Measurements from ENCODE around the gene KDELR3. TPM values are rescaled to one million over a fixed set of nuclear protein-coding genes. Genes with fewer than 3 reads are reported as not detected.

The KDELR3 gene
- total RNA-seq, 1 experiment from 2014 or later, result 15.5 TPM

GRCh38 chr22:38444783-38445182, 23.1 kb upstream of the KDELR3 start:
- no peak overlapping the region for H3K4me2 ChIP-seq

GRCh38 chr22:38446018-38446601, 21.8 kb upstream of the KDELR3 start:
- BruUV-seq (replicated peaks), result no TSS peak
- Histone ChIP-seq H3K4me2 (no peak overlapping the region), H4K20me1 (ENCODE audit: insufficient read depth) (no peaks in the 10 kb centered on the region), H3K4me1 (replicated peaks; ENCODE audit: insufficient read depth) (no peaks in the 10 kb centered on the region), H3K4me3 (no peak overlapping the region), H2AFZ (no peak overlapping the region), H3K79me2 (ENCODE audit: low read depth) (no peaks in the 10 kb centered on the region), H3K9me3 (ENCODE audit: insufficient read depth, low read depth) (no peaks in the 10 kb centered on the region), H3F3A (ENCODE audit: insufficient read depth, low read depth) (peaks cover 8% of the 10 kb centered on the region; the same call in 1 of the 2 replicates), H3K27ac (no peak overlapping the region), H3K27me3 (ENCODE audit: insufficient read depth, low read depth) (peaks cover 50% of the 10 kb centered on the region), H3K9me2 (ENCODE audit: insufficient read depth) (no peaks in the 10 kb centered on the region), H3K36me3 (ENCODE audit: low read depth) (no peaks in the 10 kb centered on the region)
- TF ChIP-seq CTCF (conservative IDR thresholded peaks at IDR 0.05) (no peak), EZH2 (IDR thresholded peaks at IDR 0.05; ENCODE audit: low read depth) (no peak)
- ChIA-PET CTCF (no interaction called here), POLR2A (ENCODE audit: unreplicated experiment) (no interaction called here)
- intact Hi-C loops (cut with micrococcal nuclease; ENCODE audit: unreplicated experiment), result no loop called here
- DNase-seq, result no peak

More at GRCh38 chr22:38444783-38445182, 23.1 kb upstream of the KDELR3 start:
- Histone ChIP-seq H4K20me1 (ENCODE audit: insufficient read depth) (no peaks in the 10 kb centered on the region), H3K4me3 (no peak overlapping the region), H3K9me3 (ENCODE audit: insufficient read depth, low read depth) (no peaks in the 10 kb centered on the region), H3F3A (ENCODE audit: insufficient read depth, low read depth) (peaks cover 8% of the 10 kb centered on the region; the same call in 1 of the 2 replicates), H3K9me2 (ENCODE audit: insufficient read depth) (no peaks in the 10 kb centered on the region), H2AFZ (no peak overlapping the region), H3K79me2 (ENCODE audit: low read depth) (no peaks in the 10 kb centered on the region), H3K27ac (no peak overlapping the region), H3K36me3 (ENCODE audit: low read depth) (no peaks in the 10 kb centered on the region), H3K4me1 (replicated peaks; ENCODE audit: insufficient read depth) (no peaks in the 10 kb centered on the region), H3K27me3 (ENCODE audit: insufficient read depth, low read depth) (peaks cover 44% of the 10 kb centered on the region)
- CTCF ChIA-PET, result no interaction called here
- no TSS peak for BruUV-seq (replicated peaks)
- TF ChIP-seq EZH2 (IDR thresholded peaks at IDR 0.05; ENCODE audit: low read depth), result no peak
- TF ChIP-seq CTCF (conservative IDR thresholded peaks at IDR 0.05), result no peak
- POLR2A ChIA-PET (ENCODE audit: unreplicated experiment), result no interaction called here
- intact Hi-C loops (cut with micrococcal nuclease; ENCODE audit: unreplicated experiment), result no loop called here
- DNase-seq, result no peak

DNA sequence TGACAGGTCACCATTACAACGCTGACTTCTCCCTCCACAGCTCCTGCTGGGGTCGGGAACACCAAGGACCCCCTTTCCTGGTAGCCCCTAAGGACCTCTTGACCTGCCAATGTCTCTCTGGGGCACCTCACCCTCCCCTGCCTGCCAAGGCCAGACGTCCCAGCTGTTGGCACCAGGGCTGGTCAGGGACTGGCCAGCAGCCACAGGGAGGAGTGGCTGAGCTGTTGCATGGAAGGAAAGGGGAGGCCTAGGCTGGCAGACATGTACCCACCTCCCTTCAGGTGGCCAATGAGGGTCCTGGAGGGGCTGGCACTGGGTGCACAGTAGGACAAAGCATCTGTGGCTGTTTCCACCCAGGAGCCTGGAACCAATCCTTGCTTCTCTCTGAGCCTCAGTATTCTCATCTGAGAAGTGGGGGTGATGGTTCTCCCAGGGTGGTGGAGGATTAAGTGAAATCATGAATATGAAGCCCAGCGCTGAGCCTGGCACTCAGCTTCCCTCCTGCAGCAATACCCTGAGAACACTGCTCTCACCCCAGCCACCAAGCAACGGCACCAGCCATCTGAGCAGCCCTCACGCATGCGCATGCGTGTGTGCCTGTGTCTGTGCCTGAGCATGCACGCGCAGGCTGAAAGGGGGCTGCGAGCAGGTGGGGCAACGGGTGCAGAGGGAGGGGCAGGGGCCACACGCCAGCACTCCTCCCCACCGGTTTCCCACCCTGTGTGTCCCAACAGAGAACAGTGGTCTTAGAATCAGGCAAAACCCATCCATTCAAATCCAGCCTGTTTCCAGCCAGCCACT, 18.8 kb upstream of the KDELR3 start:
- Histone ChIP-seq H3K4me3 (no peak overlapping the region), H3K27me3 (ENCODE audit: insufficient read depth, low read depth) (peaks cover 59% of the 10 kb centered on the region), H3K79me2 (ENCODE audit: low read depth) (no peaks in the 10 kb centered on the region), H3K36me3 (ENCODE audit: low read depth) (no peaks in the 10 kb centered on the region), H3K27ac (no peak overlapping the region), H3K4me2 (no peak overlapping the region), H3F3A (ENCODE audit: insufficient read depth, low read depth) (peaks cover 5% of the 10 kb centered on the region; the same call in 1 of the 2 replicates), H4K20me1 (ENCODE audit: insufficient read depth) (no peaks in the 10 kb centered on the region), H3K9me2 (ENCODE audit: insufficient read depth) (no peaks in the 10 kb centered on the region), H2AFZ (no peak overlapping the region), H3K9me3 (ENCODE audit: insufficient read depth, low read depth) (no peaks in the 10 kb centered on the region), H3K4me1 (replicated peaks; ENCODE audit: insufficient read depth) (no peaks in the 10 kb centered on the region)
- POLR2A ChIA-PET (ENCODE audit: unreplicated experiment), result no interaction called here
- no TSS peak for BruUV-seq (replicated peaks)
- CTCF ChIA-PET, result interaction anchor here (0.5 kb wide), 1 partner anchor 1515 kb away, joined by 4 read pairs; no protein-coding TSS in a partner anchor
- no peak for DNase-seq
- TF ChIP-seq EZH2 (IDR thresholded peaks at IDR 0.05; ENCODE audit: low read depth), result no peak
- TF ChIP-seq CTCF (conservative IDR thresholded peaks at IDR 0.05), result no peak
- intact Hi-C loops (cut with micrococcal nuclease; ENCODE audit: unreplicated experiment), result no loop called here

Measured in PC-9 (cell line).